ENCODE data around the gene TRDMT1. TPM values are rescaled to one million over a fixed set of nuclear protein-coding genes. Genes with fewer than 3 reads are reported as not detected.

The TRDMT1 gene
- total RNA-seq, 4 donors from 2014 or later, result 3.7 to 9.7 (median 7.9) TPM

GRCh38 chr10:17217631-17218232, 16.3 kb upstream of the TRDMT1 start:
- Histone ChIP-seq H3K4me1 (peaks cover 0 to 25% (median 5%) of the 10 kb centered on the region in 4 donors), H3K9me3 (no peaks in the 10 kb centered on the region), H3K27me3 (no peaks in the 10 kb centered on the region), H3K4me3 (no peak overlapping the region), H3K36me3 (no peaks in the 10 kb centered on the region), H3K27ac (peak overlapping the region in 2 of 4 donors; percentile 63 to 82)
- DNase-seq, result no peak
- in situ Hi-C loops (cut with MboI; ENCODE audit: low pct_ligation_motif_present in 1 of 4, low pct_unique_long_range_greater_than_20kb in 1 of 4, low sequenced_read_pairs in 3 of 4), result no loop called here
- 90 to 100% methylated on average over 1 of the region's 1 CpG for WGBS, 2 donors (ENCODE audit: low coverage in 1 of 2)
- TF ChIP-seq POLR2AphosphoS5 (IDR thresholded peaks at IDR 0.05) (no peak), CTCF (IDR thresholded peaks at IDR 0.05) (no peak), POLR2A (IDR thresholded peaks at IDR 0.05) (no peak), EP300 (IDR thresholded peaks at IDR 0.05; ENCODE audit: low read depth) (no peak)
- intact Hi-C loops (cut with DNase I; ENCODE audit: low total_unique reads), result no loop called here

GRCh38 chr10:17216901-17217395, 15.5 kb upstream of the TRDMT1 start:
- peak overlapping the region; percentile 63 to 82 (median 68) for H3K27ac ChIP-seq
- no peak for DNase-seq
- no peak for TF ChIP-seq POLR2AphosphoS5 (IDR thresholded peaks at IDR 0.05)
- TF ChIP-seq CTCF (IDR thresholded peaks at IDR 0.05), result no peak
- no peak for TF ChIP-seq POLR2A (IDR thresholded peaks at IDR 0.05)
- no peak for TF ChIP-seq EP300 (IDR thresholded peaks at IDR 0.05; ENCODE audit: low read depth)
- no peaks in the 10 kb centered on the region for H3K36me3 ChIP-seq
- H3K4me3 ChIP-seq, result no peak overlapping the region
- intact Hi-C loops (cut with DNase I; ENCODE audit: low total_unique reads) (no loop called here), in situ Hi-C loops (cut with MboI; ENCODE audit: low pct_ligation_motif_present in 1 of 4, low pct_unique_long_range_greater_than_20kb in 1 of 4, low sequenced_read_pairs in 3 of 4) (no loop called here)
- no peaks in the 10 kb centered on the region for H3K9me3 ChIP-seq
- H3K4me1 ChIP-seq, result peaks cover 0 to 25% (median 5%) of the 10 kb centered on the region in 4 donors
- WGBS, 2 donors (ENCODE audit: low coverage in 1 of 2), result 80 to 87% methylated on average over 4 to 6 of the region's 6 CpGs
- no peaks in the 10 kb centered on the region for H3K27me3 ChIP-seq

- Histone ChIP-seq H3K4me1 (peaks cover 0 to 25% (median 5%) of the 10 kb centered on the region in 4 donors), H3K36me3 (no peaks in the 10 kb centered on the region), H3K27me3 (no peaks in the 10 kb centered on the region), H3K9me3 (no peaks in the 10 kb centered on the region), H3K27ac (peak overlapping the region; percentile 63 to 82 (median 68)), H3K4me3 (no peak overlapping the region)
- WGBS, 2 donors (ENCODE audit: low coverage in 1 of 2), result 89 to 100% methylated on average over 1 to 5 of the region's 5 CpGs
- no peak for DNase-seq
- in situ Hi-C loops (cut with MboI; ENCODE audit: low pct_ligation_motif_present in 1 of 4, low pct_unique_long_range_greater_than_20kb in 1 of 4, low sequenced_read_pairs in 3 of 4), result no loop called here
- no peak for TF ChIP-seq POLR2A (IDR thresholded peaks at IDR 0.05)
- peak in 2 of 3 donors; percentile 16 to 27 for TF ChIP-seq POLR2AphosphoS5 (IDR thresholded peaks at IDR 0.05)
- intact Hi-C loops (cut with DNase I; ENCODE audit: low total_unique reads), result no loop called here
Measured at GRCh38 chr10:17216217-17216900, 14.9 kb upstream of the TRDMT1 start.

GRCh38 chr10:17215782-17216122, 14.3 kb upstream of the TRDMT1 start:
- Histone ChIP-seq H3K27me3 (no peaks in the 10 kb centered on the region), H3K36me3 (no peaks in the 10 kb centered on the region), H3K27ac (peak overlapping the region; percentile 63 to 82 (median 68)), H3K9me3 (no peaks in the 10 kb centered on the region), H3K4me3 (no peak overlapping the region), H3K4me1 (peaks cover 0 to 25% (median 5%) of the 10 kb centered on the region in 4 donors)
- 94 to 97% methylated on average over 2 of the region's 2 CpGs for WGBS, 2 donors (ENCODE audit: low coverage in 1 of 2)
- TF ChIP-seq POLR2A (IDR thresholded peaks at IDR 0.05) (no peak), CTCF (IDR thresholded peaks at IDR 0.05) (no peak), POLR2AphosphoS5 (IDR thresholded peaks at IDR 0.05) (no peak), EP300 (IDR thresholded peaks at IDR 0.05; ENCODE audit: low read depth) (no peak)
- in situ Hi-C loops (cut with MboI; ENCODE audit: low pct_ligation_motif_present in 1 of 4, low pct_unique_long_range_greater_than_20kb in 1 of 4, low sequenced_read_pairs in 3 of 4) (no loop called here), intact Hi-C loops (cut with DNase I; ENCODE audit: low total_unique reads) (no loop called here)
- no peak for DNase-seq

Measured in transverse colon (tissue), 4 donors.